ENCODE data around the gene ZC2HC1B. TPM values are rescaled to one million over a fixed set of nuclear protein-coding genes. Genes with fewer than 3 reads are reported as not detected.
"Not testable (repeated sequence)": the region's sequence is repeated elsewhere in the genome, so short reads cannot be mapped to it uniquely, and the experiment has no call there.

The ZC2HC1B gene
- total and polyA plus RNA-seq, 10 of the 15 experiments (the other 5 are each of a cell fraction or from before 2014, with no cell fraction given) = 0.09 to 0.36 (median 0.31) TPM; not detected in 5

GRCh38 chr6:143874503-143874902 lies 10.2 kb downstream of the ZC2HC1B start:
- H3K36me3 ChIP-seq (ENCODE audit: control insufficient read depth in 2 of 2, insufficient read depth in 2 of 2, low read length in 1 of 2); H3K27ac ChIP-seq (ENCODE audit: control insufficient read depth, insufficient read depth); H3K4me1 ChIP-seq (ENCODE audit: control insufficient read depth, insufficient read depth, low read length); SMC1A ChIA-PET (ENCODE audit: uncharacterized antibody, unreplicated experiment); H3K9ac ChIP-seq (ENCODE audit: control insufficient read depth, insufficient read depth, low read length); H3K4me2 ChIP-seq (ENCODE audit: control insufficient read depth, insufficient read depth); in situ Hi-C loops (cut with MboI); H3K4me3 ChIP-seq; POLR2A ChIA-PET; H3K27me3 ChIP-seq (replicated peaks in 1 of 2; ENCODE audit: control insufficient read depth in 2 of 2, insufficient read depth in 2 of 2, low read length in 1 of 2); ATAC-seq; intact Hi-C loops (cut with micrococcal nuclease; ENCODE audit: unreplicated experiment); H3K79me2 ChIP-seq (ENCODE audit: control insufficient read depth, insufficient read depth, low read length); H3K9me3 ChIP-seq (replicated peaks; ENCODE audit: control insufficient read depth, insufficient read depth, low read length); H2AFZ ChIP-seq (ENCODE audit: control insufficient read depth, low read depth, low read length); CTCF ChIA-PET; FAIRE-seq; H4K20me1 ChIP-seq (ENCODE audit: control insufficient read depth, insufficient read depth); RAD21 ChIA-PET (ENCODE audit: unreplicated experiment); BruUV-seq (replicated peaks); DNase-seq (ENCODE audit: low read depth, low spot score): not testable (repeated sequence)
- TF ChIP-seq MEF2B (IDR thresholded peaks at IDR 0.05; ENCODE audit: partially characterized antibody, poor library complexity, severe bottlenecking) = peak; percentile 71

- no TSS peak for BruUV-seq (replicated peaks)
- TF ChIP-seq RFX5 (IDR thresholded peaks at IDR 0.05; ENCODE audit: low read depth, low read length) (no peak), MAX (IDR thresholded peaks at IDR 0.05; ENCODE audit: low read depth, low read length) (no peak), JUND (IDR thresholded peaks at IDR 0.05; ENCODE audit: low read depth, low read length) (no peak), NFXL1 (IDR thresholded peaks at IDR 0.05; ENCODE audit: borderline replicate concordance) (no peak), CHD2 (IDR thresholded peaks at IDR 0.05; ENCODE audit: borderline replicate concordance, low read depth, low read length) (no peak)
- POLR2A ChIA-PET = no interaction called here
Measured at GRCh38 chr6:143877584-143878271, 13.5 kb downstream of the ZC2HC1B start.

More at GRCh38 chr6:143877584-143878271, 13.5 kb downstream of the ZC2HC1B start:
- ChIA-PET RAD21 (ENCODE audit: unreplicated experiment) (no interaction called here), SMC1A (ENCODE audit: uncharacterized antibody, unreplicated experiment) (no interaction called here), CTCF (interaction anchor here (0.6 kb wide), 1 partner anchor 45 kb away, joined by 3 read pairs; no protein-coding TSS in a partner anchor)
- in situ Hi-C loops (cut with MboI) (no loop called here), intact Hi-C loops (cut with micrococcal nuclease; ENCODE audit: unreplicated experiment) (no loop called here)
- WGBS (ENCODE audit: insufficient coverage, insufficient replicate concordance, low lambda C conversion rate, missing lambda C conversion rate) = 41% methylated on average over 1 of the region's 1 CpG
- H2AFZ ChIP-seq (ENCODE audit: control insufficient read depth, low read depth, low read length) = no peak overlapping the region
- H3K4me2 ChIP-seq (ENCODE audit: control insufficient read depth, insufficient read depth) = no peak overlapping the region
- no peaks in the 10 kb centered on the region for H3K79me2 ChIP-seq (ENCODE audit: control insufficient read depth, insufficient read depth, low read length)
- H3K27ac ChIP-seq (ENCODE audit: control insufficient read depth, insufficient read depth) = no peak overlapping the region
- H3K27me3 ChIP-seq (replicated peaks in 1 of 2; ENCODE audit: control insufficient read depth in 2 of 2, insufficient read depth in 2 of 2, low read length in 1 of 2) = no peaks in the 10 kb centered on the region
- peaks cover under 1% of the 10 kb centered on the region; the same call in 1 of the 2 replicates for H3K4me1 ChIP-seq (ENCODE audit: control insufficient read depth, insufficient read depth, low read length)
- ATAC-seq = no peak
- H3K36me3 ChIP-seq (ENCODE audit: control insufficient read depth in 2 of 2, insufficient read depth in 2 of 2, low read length in 1 of 2) = no peaks in the 10 kb centered on the region
- no peak for DNase-seq (ENCODE audit: low read depth, low spot score)
- H3K9me3 ChIP-seq (replicated peaks; ENCODE audit: control insufficient read depth, insufficient read depth, low read length) = peaks cover 3% of the 10 kb centered on the region; the same call in 2 of the 3 replicates
- no peak overlapping the region for H3K9ac ChIP-seq (ENCODE audit: control insufficient read depth, insufficient read depth, low read length)
- H3K4me3 ChIP-seq = no peak overlapping the region
- FAIRE-seq = no peak
- H4K20me1 ChIP-seq (ENCODE audit: control insufficient read depth, insufficient read depth) = no peaks in the 10 kb centered on the region
